ENCODE data around the gene TARS2.

GRCh38 chr1:150507912-150508864, 21.0 kb downstream of the TARS2 start, which contains the start of gene ECM1:
- TF ChIP-seq CTCF (IDR thresholded peaks at IDR 0.05) (no peak), POLR2A (IDR thresholded peaks at IDR 0.05) (no peak)
